GM12864 (cell line): ENCODE measurements around the gene THEMIS2.

Experiments
- DNase-seq: peaks from one replicate; pipeline ENCODE4 v3.0.0-alpha.2; 2011; ENCODE audit warnings: low read depth
- H3K4me3 ChIP-seq: 2 replicates; pipeline ENCODE4 v1.5.1; 2011; ENCODE audit warnings: mild to moderate bottlenecking, low read depth, low read length, control low read depth
- TF ChIP-seq, protein P1 (sequence below): IDR thresholded peaks from 2 replicates; pipeline ENCODE4 v1.5.1; 2011; ENCODE audit warnings: low read depth, mild to moderate bottlenecking, moderate library complexity, low read length, control low read depth, inconsistent platforms; ENCODE audit errors: missing control alignments

THEMIS2 gene

GRCh38 chr1:27934818-27935549 lies 62.6 kb downstream of the THEMIS2 start, which contains the start of gene SMPDL3B:
Gene SMPDL3B, plus strand, starts transcription at chr1:27935000. Its CDS starts 184 bp downstream, at chr1:27935184.
- H3K4me3 ChIP-seq: no peak within 1 kb of the TSS
- DNase-seq: no peak
- TF ChIP-seq, protein P1, sequence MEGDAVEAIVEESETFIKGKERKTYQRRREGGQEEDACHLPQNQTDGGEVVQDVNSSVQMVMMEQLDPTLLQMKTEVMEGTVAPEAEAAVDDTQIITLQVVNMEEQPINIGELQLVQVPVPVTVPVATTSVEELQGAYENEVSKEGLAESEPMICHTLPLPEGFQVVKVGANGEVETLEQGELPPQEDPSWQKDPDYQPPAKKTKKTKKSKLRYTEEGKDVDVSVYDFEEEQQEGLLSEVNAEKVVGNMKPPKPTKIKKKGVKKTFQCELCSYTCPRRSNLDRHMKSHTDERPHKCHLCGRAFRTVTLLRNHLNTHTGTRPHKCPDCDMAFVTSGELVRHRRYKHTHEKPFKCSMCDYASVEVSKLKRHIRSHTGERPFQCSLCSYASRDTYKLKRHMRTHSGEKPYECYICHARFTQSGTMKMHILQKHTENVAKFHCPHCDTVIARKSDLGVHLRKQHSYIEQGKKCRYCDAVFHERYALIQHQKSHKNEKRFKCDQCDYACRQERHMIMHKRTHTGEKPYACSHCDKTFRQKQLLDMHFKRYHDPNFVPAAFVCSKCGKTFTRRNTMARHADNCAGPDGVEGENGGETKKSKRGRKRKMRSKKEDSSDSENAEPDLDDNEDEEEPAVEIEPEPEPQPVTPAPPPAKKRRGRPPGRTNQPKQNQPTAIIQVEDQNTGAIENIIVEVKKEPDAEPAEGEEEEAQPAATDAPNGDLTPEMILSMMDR: no peak

GRCh38 chr1:27935721-27936120 lies 63.4 kb downstream of the THEMIS2 start:
- H3K4me3 ChIP-seq: no peak overlapping the region
- TF ChIP-seq, protein P1: no peak
- DNase-seq: no peak
